ENCODE results near the gene DTX1. TPM values are rescaled to one million over a fixed set of nuclear protein-coding genes. Genes with fewer than 3 reads are reported as not detected.

DTX1 gene
- total RNA-seq, 3 donors from 2014 or later (not counting 1 experiment from before 2014, with no cell fraction given): 1.7 to 4.2 (median 4.0) TPM

DNA sequence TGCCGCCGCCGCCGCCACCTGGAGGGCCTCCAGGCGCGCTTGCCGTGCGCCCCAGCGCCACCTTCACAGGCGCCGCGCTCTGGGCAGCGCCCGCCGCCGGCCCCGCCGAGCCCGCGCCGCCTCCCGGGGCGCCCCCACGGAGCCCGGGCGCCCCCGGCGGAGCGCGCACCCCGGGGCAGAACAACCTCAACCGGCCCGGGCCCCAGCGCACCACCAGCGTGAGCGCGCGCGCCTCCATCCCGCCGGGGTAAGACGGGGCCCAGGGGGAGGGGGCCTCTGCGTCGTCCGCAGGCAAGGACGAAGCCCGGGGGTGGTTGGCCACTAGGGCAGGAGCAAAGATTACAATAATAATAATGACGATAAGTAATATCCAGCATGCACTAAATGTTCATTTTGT, 21.3 kb downstream of the DTX1 start:
- no peaks in the 10 kb centered on the region for H3K27me3 ChIP-seq (ENCODE audit: control insufficient read depth, insufficient read depth, low read length)
- peaks cover 69% of the 10 kb centered on the region for H3K4me1 ChIP-seq (ENCODE audit: control insufficient read depth, insufficient read depth, low read length)
- no peak overlapping the region for H3K27ac Mint-ChIP-seq
- H3K9me3 Mint-ChIP-seq: no peaks in the 10 kb centered on the region
- peaks cover 2% of the 10 kb centered on the region for H3K36me3 ChIP-seq (ENCODE audit: control insufficient read depth, insufficient read depth, low read length)
- ATAC-seq (no peak), DNase-seq (no peak)
- TF ChIP-seq, protein P1, sequence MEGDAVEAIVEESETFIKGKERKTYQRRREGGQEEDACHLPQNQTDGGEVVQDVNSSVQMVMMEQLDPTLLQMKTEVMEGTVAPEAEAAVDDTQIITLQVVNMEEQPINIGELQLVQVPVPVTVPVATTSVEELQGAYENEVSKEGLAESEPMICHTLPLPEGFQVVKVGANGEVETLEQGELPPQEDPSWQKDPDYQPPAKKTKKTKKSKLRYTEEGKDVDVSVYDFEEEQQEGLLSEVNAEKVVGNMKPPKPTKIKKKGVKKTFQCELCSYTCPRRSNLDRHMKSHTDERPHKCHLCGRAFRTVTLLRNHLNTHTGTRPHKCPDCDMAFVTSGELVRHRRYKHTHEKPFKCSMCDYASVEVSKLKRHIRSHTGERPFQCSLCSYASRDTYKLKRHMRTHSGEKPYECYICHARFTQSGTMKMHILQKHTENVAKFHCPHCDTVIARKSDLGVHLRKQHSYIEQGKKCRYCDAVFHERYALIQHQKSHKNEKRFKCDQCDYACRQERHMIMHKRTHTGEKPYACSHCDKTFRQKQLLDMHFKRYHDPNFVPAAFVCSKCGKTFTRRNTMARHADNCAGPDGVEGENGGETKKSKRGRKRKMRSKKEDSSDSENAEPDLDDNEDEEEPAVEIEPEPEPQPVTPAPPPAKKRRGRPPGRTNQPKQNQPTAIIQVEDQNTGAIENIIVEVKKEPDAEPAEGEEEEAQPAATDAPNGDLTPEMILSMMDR (IDR thresholded peaks at IDR 0.05): no peak
- H3K36me3 Mint-ChIP-seq: no peaks in the 10 kb centered on the region
- intact Hi-C loops (cut with micrococcal nuclease): no loop called here
- H3K4me3 ChIP-seq (ENCODE audit: low read length): no peak overlapping the region
- no peak overlapping the region for H3K4me3 Mint-ChIP-seq
- no peaks in the 10 kb centered on the region for H3K9me3 ChIP-seq (ENCODE audit: control insufficient read depth, insufficient read depth, low read length)
- 36% methylated on average over 48 of the region's 48 CpGs for WGBS (ENCODE audit: insufficient coverage)
- H3K27me3 Mint-ChIP-seq (ENCODE audit: low read depth in 2 of 2): peaks cover 16 to 24% of the 10 kb centered on the region in 2 donors
- H3K27ac ChIP-seq (ENCODE audit: low read length): no peak overlapping the region
- H3K4me1 Mint-ChIP-seq: peaks cover 5 to 24% of the 10 kb centered on the region in 2 donors

DNA sequence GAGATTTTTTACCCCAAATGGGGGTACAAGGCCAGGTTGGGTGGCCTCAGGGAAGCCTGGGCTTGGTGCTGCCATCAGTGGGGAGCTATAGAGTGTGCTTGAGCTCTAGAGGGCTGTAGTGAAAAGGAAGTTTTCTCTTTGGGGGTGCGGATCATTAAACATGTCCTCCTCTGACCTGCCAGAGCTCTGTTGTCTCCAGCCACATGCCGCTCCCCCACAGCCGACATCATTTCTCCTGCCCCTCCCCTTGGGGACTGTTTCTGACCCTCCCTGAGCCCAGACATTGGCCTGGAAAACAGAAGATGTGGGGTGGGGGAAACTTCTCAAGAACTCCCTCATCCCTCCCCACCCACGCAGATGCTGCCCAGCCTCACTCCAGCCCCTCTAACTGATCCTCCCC, 25.3 kb downstream of the DTX1 start:
- Histone ChIP-seq H3K9me3 (ENCODE audit: control insufficient read depth, insufficient read depth, low read length) (no peaks in the 10 kb centered on the region), H3K4me3 (ENCODE audit: low read length) (no peak overlapping the region), H3K4me1 (ENCODE audit: control insufficient read depth, insufficient read depth, low read length) (peaks cover 84% of the 10 kb centered on the region), H3K27ac (ENCODE audit: low read length) (peak overlapping the region; percentile 49), H3K36me3 (ENCODE audit: control insufficient read depth, insufficient read depth, low read length) (peaks cover 2% of the 10 kb centered on the region), H3K27me3 (ENCODE audit: control insufficient read depth, insufficient read depth, low read length) (no peaks in the 10 kb centered on the region)
- Mint-ChIP-seq H3K27ac (peak overlapping the region in 1 of 2 donors; percentile 18), H3K4me1 (peaks cover 35 to 43% of the 10 kb centered on the region in 2 donors), H3K36me3 (no peaks in the 10 kb centered on the region), H3K27me3 (ENCODE audit: low read depth in 2 of 2) (peaks cover 0 to 13% of the 10 kb centered on the region in 2 donors), H3K4me3 (no peak overlapping the region), H3K9me3 (no peaks in the 10 kb centered on the region)
- no peak for DNase-seq
- no peak for ATAC-seq
- WGBS (ENCODE audit: insufficient coverage): 100% methylated on average over 4 of the region's 4 CpGs
- TF ChIP-seq, protein P1 (IDR thresholded peaks at IDR 0.05): no peak
- intact Hi-C loops (cut with micrococcal nuclease): no loop called here

DNA sequence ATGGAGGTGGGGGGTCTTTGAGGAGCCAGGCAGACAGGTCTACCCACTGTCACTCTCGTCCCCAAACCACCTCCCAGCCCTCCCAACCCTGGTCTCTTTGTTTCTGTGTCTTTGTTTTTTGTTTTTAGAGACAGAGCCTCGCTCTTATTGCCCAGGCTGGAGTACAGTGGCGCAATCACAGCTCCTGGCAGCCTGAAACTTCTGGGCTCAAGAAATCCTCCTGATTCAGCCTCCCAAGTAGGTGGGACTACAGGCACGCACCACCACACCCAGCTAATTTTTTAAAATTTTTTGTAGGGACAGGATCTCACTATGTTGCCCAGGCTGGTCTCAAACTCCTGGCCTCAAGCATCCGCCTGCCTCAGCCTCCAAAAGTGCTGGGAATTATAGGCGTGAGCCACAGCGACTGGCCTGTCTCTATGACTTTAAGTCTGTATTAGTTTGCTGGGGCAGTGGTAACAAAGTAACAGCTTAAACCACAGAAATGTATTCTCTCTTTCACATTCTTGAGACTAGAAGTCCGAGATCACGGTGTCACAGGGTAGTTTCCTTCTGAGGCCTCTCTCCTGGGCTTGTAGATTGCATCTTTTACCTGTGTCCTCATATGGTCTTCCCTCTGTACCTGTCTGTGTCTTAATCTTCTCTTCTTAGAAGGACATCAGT, 26.1 kb downstream of the DTX1 start:
- TF ChIP-seq, protein P1 (IDR thresholded peaks at IDR 0.05): no peak
- peak overlapping the region; percentile 49 for H3K27ac ChIP-seq (ENCODE audit: low read length)
- 56% methylated on average over 7 of the region's 9 CpGs for WGBS (ENCODE audit: insufficient coverage)
- Mint-ChIP-seq H3K4me1 (peaks cover 39 to 50% of the 10 kb centered on the region in 2 donors), H3K36me3 (no peaks in the 10 kb centered on the region), H3K27me3 (ENCODE audit: low read depth in 2 of 2) (peaks cover 0 to 7% of the 10 kb centered on the region in 2 donors), H3K4me3 (peak overlapping the region; percentile 41), H3K27ac (peak overlapping the region; percentile 59 to 67), H3K9me3 (no peaks in the 10 kb centered on the region)
- H3K4me3 ChIP-seq (ENCODE audit: low read length): no peak overlapping the region
- intact Hi-C loops (cut with micrococcal nuclease): no loop called here
- H3K36me3 ChIP-seq (ENCODE audit: control insufficient read depth, insufficient read depth, low read length): peaks cover 2% of the 10 kb centered on the region
- no peaks in the 10 kb centered on the region for H3K9me3 ChIP-seq (ENCODE audit: control insufficient read depth, insufficient read depth, low read length)
- DNase-seq (no peak), ATAC-seq (peak; percentile 67 to 74 (median 69))
- H3K27me3 ChIP-seq (ENCODE audit: control insufficient read depth, insufficient read depth, low read length): no peaks in the 10 kb centered on the region
- H3K4me1 ChIP-seq (ENCODE audit: control insufficient read depth, insufficient read depth, low read length): peaks cover 86% of the 10 kb centered on the region

All from natural killer cell (primary cell).